ENCODE results near the gene PAQR9.

DNA sequence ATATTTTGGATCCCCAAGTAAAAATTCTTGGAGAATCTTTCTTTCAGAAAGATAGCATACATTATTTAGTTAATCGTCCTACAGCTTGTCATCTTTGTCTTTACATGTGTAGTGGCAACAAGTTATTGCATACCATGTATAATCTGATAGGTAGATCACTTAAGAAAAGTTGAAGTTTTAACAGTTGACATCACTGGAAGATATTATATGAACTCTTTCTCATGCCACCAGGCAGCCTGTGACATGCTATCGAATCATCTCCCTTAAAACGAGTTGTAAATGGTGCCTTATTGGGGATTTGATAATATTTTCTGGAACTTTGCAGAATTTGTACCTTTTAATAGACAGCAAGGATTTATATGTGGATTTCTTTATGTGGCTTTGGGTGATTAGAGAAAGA lies 46.5 kb upstream of the PAQR9 start:
- TF ChIP-seq, protein P1, sequence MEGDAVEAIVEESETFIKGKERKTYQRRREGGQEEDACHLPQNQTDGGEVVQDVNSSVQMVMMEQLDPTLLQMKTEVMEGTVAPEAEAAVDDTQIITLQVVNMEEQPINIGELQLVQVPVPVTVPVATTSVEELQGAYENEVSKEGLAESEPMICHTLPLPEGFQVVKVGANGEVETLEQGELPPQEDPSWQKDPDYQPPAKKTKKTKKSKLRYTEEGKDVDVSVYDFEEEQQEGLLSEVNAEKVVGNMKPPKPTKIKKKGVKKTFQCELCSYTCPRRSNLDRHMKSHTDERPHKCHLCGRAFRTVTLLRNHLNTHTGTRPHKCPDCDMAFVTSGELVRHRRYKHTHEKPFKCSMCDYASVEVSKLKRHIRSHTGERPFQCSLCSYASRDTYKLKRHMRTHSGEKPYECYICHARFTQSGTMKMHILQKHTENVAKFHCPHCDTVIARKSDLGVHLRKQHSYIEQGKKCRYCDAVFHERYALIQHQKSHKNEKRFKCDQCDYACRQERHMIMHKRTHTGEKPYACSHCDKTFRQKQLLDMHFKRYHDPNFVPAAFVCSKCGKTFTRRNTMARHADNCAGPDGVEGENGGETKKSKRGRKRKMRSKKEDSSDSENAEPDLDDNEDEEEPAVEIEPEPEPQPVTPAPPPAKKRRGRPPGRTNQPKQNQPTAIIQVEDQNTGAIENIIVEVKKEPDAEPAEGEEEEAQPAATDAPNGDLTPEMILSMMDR (CRISPR knock-in tag; IDR thresholded peaks at IDR 0.05), result no peak
- TF ChIP-seq NONO (IDR thresholded peaks at IDR 0.05) (no peak), NONO (CRISPR knock-in tag; conservative IDR thresholded peaks at IDR 0.05) (no peak)
